ENCODE measurements around the gene AARSD1.
A peak's percentile ranks its signal among the peaks of the same experiment; 100 is the strongest.
"Not testable (repeated sequence)": the region's sequence is repeated elsewhere in the genome, so short reads cannot be mapped to it uniquely, and the experiment has no call there.

Gene AARSD1

DNA sequence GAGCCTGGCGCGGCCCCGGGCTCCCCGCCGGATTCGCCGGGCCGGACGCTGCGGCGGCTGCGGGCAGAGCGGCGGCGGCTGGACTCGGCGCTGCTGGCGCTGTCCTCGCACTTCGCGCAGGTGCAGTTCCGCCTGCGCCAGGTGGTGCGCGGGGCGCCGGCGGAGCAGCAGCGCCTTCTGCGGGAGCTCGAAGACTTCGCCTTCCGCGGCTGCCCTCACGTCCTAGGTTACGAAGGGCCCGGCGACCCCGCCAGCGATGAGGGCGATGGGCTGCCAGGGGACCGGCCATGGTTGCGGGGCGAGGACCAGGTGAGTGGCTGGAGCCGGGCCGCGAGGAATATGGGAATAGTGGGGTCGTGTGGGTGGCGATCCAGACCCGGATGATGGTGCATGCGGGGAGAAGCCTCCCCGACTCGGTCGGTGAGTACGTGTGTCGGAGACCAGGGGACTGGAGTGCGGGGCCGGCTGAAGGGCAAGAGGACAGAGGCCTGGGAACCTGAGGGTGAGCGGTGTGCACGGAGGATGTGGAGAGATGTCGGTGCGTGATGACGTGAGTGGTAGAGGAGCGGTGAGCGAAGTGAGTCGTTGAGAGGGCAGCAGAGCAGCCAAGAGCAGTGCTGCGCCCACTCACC, 16.6 kb upstream of the AARSD1 start:
- peak; percentile 28 to 71 (median 48) for DNase-seq

DNA sequence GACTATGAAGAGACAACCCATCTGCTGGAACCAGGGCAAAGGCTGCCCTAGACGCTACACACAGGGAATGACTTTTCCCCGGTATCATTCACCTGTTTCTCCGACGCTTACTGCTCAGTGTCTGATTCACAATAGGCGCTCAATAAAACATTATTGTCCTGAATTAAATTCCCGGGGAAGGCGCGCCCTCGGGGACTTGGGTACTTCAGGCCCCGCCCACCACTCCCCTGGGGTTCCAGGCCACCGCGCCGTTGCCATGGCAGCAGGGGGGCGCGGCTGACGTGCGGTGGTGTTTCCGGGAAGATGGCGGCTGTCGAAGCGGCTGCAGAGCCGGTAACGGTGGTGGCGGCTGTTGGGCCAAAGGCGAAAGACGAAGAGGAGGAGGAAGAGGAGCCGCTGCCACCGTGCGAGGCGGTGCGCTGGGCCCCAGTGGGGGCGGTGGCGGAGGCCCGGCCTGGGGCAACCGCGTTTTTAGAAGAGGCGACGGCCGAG, 16.1 kb upstream of the AARSD1 start, which contains the start of gene RUNDC1:
Gene RUNDC1 (plus strand): TSS at position 292 of the 492 bp plus-strand sequence. CDS start 12 bp downstream, at position 304.
- DNase-seq = peak; percentile 83 to 92 (median 88)

DNA sequence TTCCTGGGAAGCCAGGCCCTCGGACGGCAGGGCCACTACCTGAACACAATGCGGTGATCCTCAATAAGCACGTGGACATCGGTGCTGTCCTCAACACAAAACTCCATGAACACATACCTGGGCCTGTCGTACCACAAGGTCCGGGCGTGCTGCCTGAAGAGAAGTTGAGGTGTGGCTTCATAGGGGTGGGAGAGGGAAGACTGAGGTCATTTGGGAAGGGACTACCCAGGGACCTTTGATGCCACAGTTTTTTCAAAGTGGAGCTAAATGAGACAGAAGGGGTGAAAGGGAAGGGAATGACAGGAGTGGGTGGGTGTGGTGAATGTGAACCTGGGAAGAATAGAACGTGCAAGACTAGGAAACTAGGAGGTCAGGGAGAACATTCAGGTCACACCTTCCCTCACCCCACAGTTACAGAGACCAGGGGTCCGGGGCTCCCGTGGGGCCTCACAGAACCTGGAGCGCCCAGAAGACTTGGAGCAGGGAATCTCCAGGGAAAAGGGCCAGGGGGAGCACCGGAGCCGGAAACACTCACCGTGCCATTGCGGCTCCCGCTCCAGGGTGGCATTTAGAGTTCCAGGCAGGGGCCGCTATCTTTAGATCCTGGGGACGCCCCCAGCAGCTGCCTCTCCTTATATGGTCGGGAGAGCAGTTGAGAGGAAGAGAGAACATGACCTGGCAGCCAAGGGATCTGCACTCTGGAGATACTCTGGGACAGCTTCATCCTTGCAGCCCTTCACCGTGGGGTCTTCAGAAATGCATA, 15.4 kb upstream of the AARSD1 start, which contains the start of gene PTGES3L:
Gene PTGES3L (minus strand): TSS at position 570 of the 763 bp plus-strand sequence. CDS start 27 bp downstream, at position 543.
- DNase-seq = peak in 2 of 5 donors; percentile 7 to 8

- DNase-seq = not testable (repeated sequence)
These were observed 11.4 kb upstream of the AARSD1 start for GRCh38 chr17:42975701-42976100.

- no peak for DNase-seq
These were observed 11.0 kb upstream of the AARSD1 start for GRCh38 chr17:42975265-42975664.

GRCh38 chr17:42973323-42973722, 9.1 kb upstream of the AARSD1 start:
- not testable (repeated sequence) for DNase-seq

GRCh38 chr17:42971589-42971988, 7.3 kb upstream of the AARSD1 start:
- no peak for DNase-seq

DNA sequence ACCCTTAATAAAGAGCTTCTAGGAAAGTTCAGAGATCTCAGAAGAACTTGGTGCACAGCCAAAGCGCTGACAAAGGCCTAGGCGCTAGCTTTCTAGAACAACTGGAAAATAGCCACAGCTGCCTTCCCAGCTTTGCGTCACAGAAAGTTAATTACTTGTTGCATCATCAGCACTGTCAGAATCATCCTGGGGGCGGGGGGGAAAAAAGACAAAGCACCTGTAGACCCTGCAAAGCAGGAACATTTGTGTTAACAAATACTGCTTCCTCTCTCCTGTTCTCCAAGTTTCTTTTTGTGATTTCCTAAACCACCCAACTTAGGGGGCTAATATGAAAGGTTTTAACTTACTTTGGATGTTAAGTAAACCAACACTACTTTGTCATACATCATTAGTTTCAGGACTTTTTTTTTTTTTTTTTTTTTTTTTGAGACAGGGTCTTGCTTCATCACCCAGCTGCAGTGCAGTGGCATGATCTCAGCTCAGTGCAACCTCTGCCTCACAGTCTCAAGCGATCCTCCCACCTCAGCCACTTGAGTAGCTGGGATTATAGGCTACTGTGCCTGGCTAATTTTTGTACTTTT, 4.8 kb upstream of the AARSD1 start:
- DNase-seq = no peak

DNA sequence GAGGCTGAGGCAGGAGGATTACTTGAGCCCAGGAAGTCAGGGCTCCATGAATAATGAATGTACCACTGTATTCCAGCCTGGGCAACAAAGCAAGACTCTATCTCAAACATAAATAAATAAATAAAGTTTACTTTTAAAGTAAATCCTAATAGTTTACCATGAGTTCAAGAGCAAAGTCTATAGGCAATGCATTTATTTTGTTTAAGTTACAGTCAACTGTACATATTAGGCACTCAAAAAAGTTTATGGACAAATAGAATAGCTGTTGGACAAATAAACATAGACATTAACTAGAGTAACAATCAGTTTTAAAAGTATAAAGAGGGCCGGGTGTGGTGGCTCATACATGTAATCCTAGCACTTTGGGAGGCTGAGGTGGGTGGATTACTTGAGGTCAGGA, 3.7 kb upstream of the AARSD1 start:
- DNase-seq = no peak

GRCh38 chr17:42953669-42954068, 10.6 kb downstream of the AARSD1 start:
- no peak for DNase-seq

DNA sequence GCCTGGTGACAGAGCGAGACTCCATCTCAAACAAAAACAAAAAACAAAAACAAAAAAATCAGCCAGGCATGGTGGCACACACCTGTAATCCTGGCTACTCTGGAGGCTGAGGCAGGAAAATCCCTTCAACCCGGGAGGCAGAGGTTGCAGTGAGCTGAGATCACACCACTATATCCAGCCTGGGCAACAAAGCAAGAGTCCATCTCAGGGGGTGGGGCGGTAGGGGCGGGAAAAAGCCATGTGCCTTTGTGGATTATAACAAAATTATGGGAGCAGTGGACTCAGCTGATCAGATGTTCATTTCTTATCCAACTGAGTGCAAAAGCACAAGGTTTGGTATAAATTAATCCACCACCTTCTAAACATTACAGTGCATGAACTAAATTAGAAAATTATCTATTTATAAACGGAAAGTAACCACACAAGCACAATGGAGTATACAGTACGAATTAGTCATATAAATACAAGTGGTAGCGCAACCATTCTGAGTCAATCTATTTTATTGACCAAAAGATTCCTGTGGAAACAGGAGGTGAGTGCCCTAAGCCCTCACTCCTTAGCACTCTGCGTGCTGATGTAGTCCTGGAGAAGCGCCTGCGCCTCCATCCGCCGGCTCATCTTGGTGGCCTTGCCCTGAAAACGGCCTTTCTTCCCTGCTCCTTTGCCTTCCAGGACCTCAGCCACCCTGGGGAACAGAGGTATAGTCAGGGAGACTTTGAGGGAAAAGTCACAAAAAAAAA, 14.0 kb downstream of the AARSD1 start:
- DNase-seq = no peak

GRCh38 chr17:42946812-42947211, 17.4 kb downstream of the AARSD1 start:
- no peak for DNase-seq

DNA sequence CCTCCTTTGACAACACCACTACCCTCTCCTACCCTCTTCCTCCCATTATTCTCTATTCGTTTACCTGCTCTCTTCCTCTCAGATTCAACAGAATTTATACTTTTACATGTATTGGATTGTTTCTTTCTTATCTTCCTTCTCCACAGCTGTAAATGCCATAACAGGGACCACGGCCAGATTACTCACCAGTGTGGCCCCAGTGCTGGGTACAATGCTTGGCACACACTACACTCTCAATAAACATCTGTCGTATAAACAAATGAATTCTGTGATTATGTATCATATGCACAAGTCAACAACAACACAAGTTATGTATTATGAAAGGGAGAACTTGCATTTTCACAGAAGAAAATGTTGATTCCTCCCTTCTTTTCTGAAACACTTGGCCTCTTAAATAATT, 20.0 kb downstream of the AARSD1 start:
- no peak for DNase-seq

DNA sequence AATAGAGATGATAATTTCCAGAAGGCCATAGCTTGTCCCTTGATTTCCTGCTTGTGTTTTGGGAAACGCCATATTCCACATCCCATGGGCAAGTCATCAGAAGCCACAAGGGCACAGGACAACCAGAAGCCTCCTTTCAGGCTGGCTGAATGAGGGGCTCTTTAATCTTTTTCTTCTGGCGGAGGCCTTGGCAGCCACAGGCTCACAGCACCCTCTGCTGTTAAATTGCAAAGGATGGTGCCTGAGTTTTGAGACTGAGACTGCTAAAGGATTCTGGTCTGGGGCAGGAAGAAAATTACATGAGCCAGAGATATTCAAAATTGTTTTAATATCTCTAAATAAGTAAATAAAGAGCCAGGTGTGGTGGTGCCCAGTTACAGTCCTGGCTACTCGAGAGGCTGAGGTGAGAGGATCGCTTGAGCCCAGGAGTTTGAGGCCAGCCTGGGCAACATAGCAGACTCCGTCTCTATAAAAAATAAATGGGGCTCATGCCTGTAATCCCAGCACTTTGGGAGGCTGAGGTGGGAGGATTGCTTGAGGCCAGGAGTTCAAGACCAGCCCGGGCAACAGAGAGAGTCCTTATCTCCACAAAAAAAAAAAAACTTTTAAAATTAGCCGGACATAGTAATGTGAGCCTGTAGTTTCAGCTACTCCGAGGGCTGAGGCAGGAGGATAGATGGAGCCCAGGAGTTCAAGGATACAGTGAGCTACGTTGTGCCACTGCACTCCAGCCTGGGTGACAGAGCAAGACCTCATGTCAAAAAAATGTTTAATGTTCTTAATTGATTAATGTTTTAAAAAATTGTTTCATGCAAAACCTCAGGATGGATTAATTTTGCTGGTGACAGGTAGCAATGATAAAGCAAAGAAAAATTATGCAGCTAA, 26.3 kb downstream of the AARSD1 start:
- DNase-seq = peak in 1 of 5 donors; percentile 20

DNA sequence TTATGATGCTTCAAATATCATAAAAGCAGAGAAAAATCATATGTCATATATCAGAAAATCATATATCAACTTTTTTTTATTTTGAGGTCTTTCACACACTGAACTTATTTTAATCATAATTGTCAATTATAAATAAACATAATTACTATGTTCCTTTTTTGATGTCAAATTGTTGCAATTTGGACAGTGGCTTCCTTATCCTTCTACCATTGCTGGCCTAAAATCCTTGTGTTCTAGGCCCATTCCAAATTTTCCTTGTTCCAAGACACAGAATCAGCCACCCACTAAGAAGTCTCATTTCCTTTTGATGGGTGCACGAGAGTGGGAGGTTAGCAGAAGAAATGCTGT, 34.8 kb downstream of the AARSD1 start:
- DNase-seq = no peak

GRCh38 chr17:42928714-42929496, 35.3 kb downstream of the AARSD1 start:
- DNase-seq = peak in 1 of 5 donors; percentile 62

DNA sequence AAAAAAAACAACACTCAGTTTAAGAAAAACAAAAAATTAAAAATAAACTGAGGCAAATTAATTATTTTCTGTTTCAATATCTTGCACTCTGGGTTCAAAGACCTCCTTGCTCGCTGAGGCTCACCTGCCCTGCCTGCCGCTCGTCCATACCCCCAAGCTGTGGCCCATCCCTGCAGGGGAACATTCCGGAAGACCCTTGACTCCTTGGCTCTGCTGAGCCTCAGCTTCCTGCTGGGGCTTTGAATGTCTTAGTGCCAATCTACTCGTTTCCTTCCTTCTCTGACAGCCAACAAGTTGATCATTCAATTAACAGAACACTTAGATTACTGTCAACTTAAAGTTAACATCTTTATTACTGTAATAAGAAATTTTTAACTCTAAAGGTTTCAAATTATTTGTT, 39.4 kb downstream of the AARSD1 start:
- no peak for DNase-seq

DNA sequence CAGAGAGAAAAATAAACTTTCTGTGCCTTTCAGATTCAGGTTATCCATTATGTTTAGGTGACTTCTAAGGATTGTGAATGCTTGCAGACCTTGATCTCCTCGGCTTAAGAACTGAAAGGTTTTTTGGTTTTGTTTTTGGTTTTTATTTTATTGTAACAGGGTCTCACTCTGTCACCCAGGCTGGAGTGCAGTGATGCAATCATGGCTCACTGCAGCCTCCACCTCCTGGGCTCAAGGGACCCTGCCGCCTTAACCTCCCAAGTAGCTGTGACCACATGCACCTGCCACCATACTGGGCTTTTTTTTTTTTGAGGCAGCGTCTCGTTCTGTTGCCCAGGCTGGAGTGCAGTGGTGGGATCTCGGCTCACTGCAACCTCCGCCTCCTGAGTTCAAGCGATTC, 40.8 kb downstream of the AARSD1 start:
- not testable (repeated sequence) for DNase-seq

DNA sequence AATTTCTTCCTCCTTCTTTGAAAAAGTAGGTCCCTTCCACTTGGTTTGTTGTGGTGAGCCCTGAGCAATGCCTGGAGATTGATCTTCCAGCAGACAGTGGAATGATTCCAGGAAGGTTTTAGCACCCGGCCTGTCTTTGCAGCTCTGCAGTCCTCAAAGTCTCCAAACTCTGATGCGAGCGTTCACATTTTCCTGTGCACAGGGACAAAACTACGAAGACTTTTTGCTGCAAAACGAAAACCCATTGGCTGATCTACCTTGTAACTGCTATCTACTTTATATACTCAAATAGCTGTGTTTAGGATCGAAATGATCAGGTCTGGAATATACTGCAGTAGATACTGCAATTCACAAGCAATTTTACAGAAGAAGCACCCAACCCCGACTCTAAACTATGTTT, 42.0 kb downstream of the AARSD1 start:
- no peak for DNase-seq

- no peak for DNase-seq
These were observed 43.3 kb downstream of the AARSD1 start for GRCh38 chr17:42920922-42921321.
